Activated naive CD8-positive, alpha-beta T cell treated with anti-CD3 and anti-CD28 coated beads for 36 hours (primary cell): Measurements from ENCODE around the gene DLG4. TPM values are rescaled to one million over a fixed set of nuclear protein-coding genes. Genes with fewer than 3 reads are reported as not detected.
"Not testable (repeated sequence)": the region's sequence is repeated elsewhere in the genome, so short reads cannot be mapped to it uniquely, and the experiment has no call there.

ENCODE experiments used
- DNase-seq: peaks from one replicate; pipeline ENCODE4 v3.0.0; 2021
- H3K27ac Mint-ChIP-seq: one replicate; pipeline ENCODE4 v1.8.0; 2022; ENCODE audit warnings: mild to moderate bottlenecking, moderate library complexity, mixed read lengths
- H3K27me3 Mint-ChIP-seq: one replicate; pipeline ENCODE4 v1.8.0; 2022; ENCODE audit warnings: mild to moderate bottlenecking, mixed read lengths
- H3K36me3 Mint-ChIP-seq: one replicate; pipeline ENCODE4 v1.8.0; 2021; ENCODE audit warnings: mild to moderate bottlenecking, mixed read lengths
- H3K4me1 Mint-ChIP-seq: one replicate; pipeline ENCODE4 v1.8.0; 2021; ENCODE audit warnings: mixed read lengths
- H3K4me3 Mint-ChIP-seq: one replicate; pipeline ENCODE4 v1.8.0; 2022; ENCODE audit warnings: mild to moderate bottlenecking, moderate library complexity, mixed read lengths
- H3K9me3 Mint-ChIP-seq: one replicate; pipeline ENCODE4 v1.8.0; 2022; ENCODE audit warnings: mixed read lengths
- total RNA-seq, 2 experiments: library from RNA; stranded (reverse); gene quantifications; one replicate each; pipeline ENCODE4 v1.2.3, GENCODE V29; 2021

Gene DLG4
- total RNA-seq, 2 experiments from 2014 or later: 8.9 to 9.8 TPM

- DNase-seq: no peak
- Mint-ChIP-seq H3K36me3 (peaks cover 3% of the 10 kb centered on the region), H3K27me3 (no peaks in the 10 kb centered on the region), H3K4me1 (peaks cover 2% of the 10 kb centered on the region), H3K9me3 (no peaks in the 10 kb centered on the region), H3K27ac (no peak overlapping the region), H3K4me3 (no peak overlapping the region)
These were observed 23.7 kb downstream of the DLG4 start for GRCh38 chr17:7195971-7196370.

GRCh38 chr17:7192271-7192937 is 27.2 kb downstream of the DLG4 start:
- no peak overlapping the region for H3K27ac Mint-ChIP-seq

GRCh38 chr17:7191571-7192270 is 27.9 kb downstream of the DLG4 start:
- Mint-ChIP-seq H3K27me3 (no peaks in the 10 kb centered on the region), H3K27ac (no peak overlapping the region), H3K9me3 (no peaks in the 10 kb centered on the region), H3K36me3 (peaks cover 3% of the 10 kb centered on the region), H3K4me1 (peaks cover 2% of the 10 kb centered on the region), H3K4me3 (no peak overlapping the region)
- DNase-seq: no peak

More at GRCh38 chr17:7192271-7192937, 27.2 kb downstream of the DLG4 start:
- H3K9me3 Mint-ChIP-seq: no peaks in the 10 kb centered on the region
- H3K4me1 Mint-ChIP-seq: peaks cover 2% of the 10 kb centered on the region
- DNase-seq: no peak
- H3K36me3 Mint-ChIP-seq: peaks cover 3% of the 10 kb centered on the region
- no peak overlapping the region for H3K4me3 Mint-ChIP-seq
- no peaks in the 10 kb centered on the region for H3K27me3 Mint-ChIP-seq

GRCh38 chr17:7191069-7191468 is 28.6 kb downstream of the DLG4 start:
- H3K27me3 Mint-ChIP-seq: no peaks in the 10 kb centered on the region
- DNase-seq: no peak
- peaks cover 2% of the 10 kb centered on the region for H3K4me1 Mint-ChIP-seq
- H3K9me3 Mint-ChIP-seq: no peaks in the 10 kb centered on the region
- H3K4me3 Mint-ChIP-seq: no peak overlapping the region
- no peak overlapping the region for H3K27ac Mint-ChIP-seq
- H3K36me3 Mint-ChIP-seq: peaks cover 3% of the 10 kb centered on the region

- Mint-ChIP-seq H3K27me3 (no peaks in the 10 kb centered on the region), H3K4me3 (no peak overlapping the region), H3K4me1 (peaks cover 2% of the 10 kb centered on the region), H3K36me3 (peaks cover 3% of the 10 kb centered on the region), H3K9me3 (no peaks in the 10 kb centered on the region), H3K27ac (no peak overlapping the region)
- no peak for DNase-seq
These were observed 29.2 kb downstream of the DLG4 start for GRCh38 chr17:7190276-7190917.

GRCh38 chr17:7186241-7186640 is 33.4 kb downstream of the DLG4 start:
- H3K27me3 Mint-ChIP-seq: no peaks in the 10 kb centered on the region
- H3K27ac Mint-ChIP-seq: no peak overlapping the region
- no peaks in the 10 kb centered on the region for H3K36me3 Mint-ChIP-seq
- DNase-seq: no peak
- no peaks in the 10 kb centered on the region for H3K9me3 Mint-ChIP-seq
- no peaks in the 10 kb centered on the region for H3K4me1 Mint-ChIP-seq
- no peak overlapping the region for H3K4me3 Mint-ChIP-seq

- no peak overlapping the region for H3K4me3 Mint-ChIP-seq
- no peaks in the 10 kb centered on the region for H3K4me1 Mint-ChIP-seq
- no peaks in the 10 kb centered on the region for H3K36me3 Mint-ChIP-seq
- H3K27me3 Mint-ChIP-seq: no peaks in the 10 kb centered on the region
- no peaks in the 10 kb centered on the region for H3K9me3 Mint-ChIP-seq
- DNase-seq: no peak
- H3K27ac Mint-ChIP-seq: no peak overlapping the region
These were observed 35.0 kb downstream of the DLG4 start for GRCh38 chr17:7184647-7185046.

GRCh38 chr17:7184091-7184488 is 35.5 kb downstream of the DLG4 start:
- H3K27ac Mint-ChIP-seq: no peak overlapping the region
- H3K4me1 Mint-ChIP-seq: no peaks in the 10 kb centered on the region
- H3K36me3 Mint-ChIP-seq: no peaks in the 10 kb centered on the region
- no peak for DNase-seq
- H3K27me3 Mint-ChIP-seq: no peaks in the 10 kb centered on the region
- no peaks in the 10 kb centered on the region for H3K9me3 Mint-ChIP-seq
- H3K4me3 Mint-ChIP-seq: no peak overlapping the region

- H3K4me1 Mint-ChIP-seq: no peaks in the 10 kb centered on the region
- no peak for DNase-seq
- H3K27me3 Mint-ChIP-seq: no peaks in the 10 kb centered on the region
These were observed 36.1 kb downstream of the DLG4 start for GRCh38 chr17:7183433-7184090.

GRCh38 chr17:7182101-7182500 is 37.5 kb downstream of the DLG4 start:
- H3K4me3 Mint-ChIP-seq, H3K4me1 Mint-ChIP-seq, H3K9me3 Mint-ChIP-seq, H3K27ac Mint-ChIP-seq, DNase-seq, H3K36me3 Mint-ChIP-seq: not testable (repeated sequence)
- peaks cover 12% of the 10 kb centered on the region for H3K27me3 Mint-ChIP-seq

More at GRCh38 chr17:7183433-7184090, 36.1 kb downstream of the DLG4 start:
- no peaks in the 10 kb centered on the region for H3K9me3 Mint-ChIP-seq
- H3K4me3 Mint-ChIP-seq: no peak overlapping the region
- no peak overlapping the region for H3K27ac Mint-ChIP-seq
- H3K36me3 Mint-ChIP-seq: no peaks in the 10 kb centered on the region

GRCh38 chr17:7179317-7180254 is 40.0 kb downstream of the DLG4 start, which contains the start of gene ASGR1:
ASGR1 (minus strand) TSS chr17:7179370; CDS start chr17:7178563, 807 bp downstream.
- DNase-seq: no peak
- Mint-ChIP-seq H3K4me3 (peak within 1 kb of the TSS; percentile 71), H3K27me3 (peaks cover 12% of the 10 kb centered on the region), H3K36me3 (no peaks in the 10 kb centered on the region), H3K4me1 (peaks cover 8% of the 10 kb centered on the region), H3K9me3 (no peaks in the 10 kb centered on the region), H3K27ac (no peak within 1 kb of the TSS)

GRCh38 chr17:7178973-7179316 is 40.7 kb downstream of the DLG4 start:
- H3K36me3 Mint-ChIP-seq: no peaks in the 10 kb centered on the region
- H3K4me1 Mint-ChIP-seq: peaks cover 8% of the 10 kb centered on the region
- no peak overlapping the region for H3K4me3 Mint-ChIP-seq
- peaks cover 12% of the 10 kb centered on the region for H3K27me3 Mint-ChIP-seq
- no peak for DNase-seq
- H3K27ac Mint-ChIP-seq: no peak overlapping the region
- H3K9me3 Mint-ChIP-seq: no peaks in the 10 kb centered on the region

- Mint-ChIP-seq H3K4me3 (peak overlapping the region; percentile 71), H3K4me1 (peaks cover 8% of the 10 kb centered on the region), H3K27me3 (peaks cover 12% of the 10 kb centered on the region), H3K36me3 (no peaks in the 10 kb centered on the region), H3K27ac (no peak overlapping the region), H3K9me3 (no peaks in the 10 kb centered on the region)
- DNase-seq: no peak
These were observed 41.6 kb downstream of the DLG4 start for GRCh38 chr17:7177954-7178477.
